ENCODE data around the gene DTNA.
"Not testable (repeated sequence)": the region's sequence is repeated elsewhere in the genome, so short reads cannot be mapped to it uniquely, and the experiment has no call there.

Gene DTNA

DNA sequence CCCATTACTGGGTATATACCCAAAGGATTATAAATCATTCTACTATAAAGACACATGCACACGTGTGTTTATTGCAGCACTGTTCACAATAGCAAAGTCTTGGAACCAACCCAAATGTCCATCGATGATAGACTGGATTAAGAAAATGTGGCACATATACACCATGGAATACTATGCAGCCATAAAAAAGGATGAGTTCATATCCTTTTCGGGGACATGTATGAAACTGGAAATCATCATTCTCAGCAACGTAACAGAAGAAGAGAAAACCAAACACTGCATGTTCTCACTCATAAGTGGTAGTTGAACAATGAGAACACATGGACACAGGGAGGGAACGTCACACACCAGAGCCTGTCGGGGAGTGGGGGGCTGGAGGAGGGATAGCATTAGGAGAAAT lies 15.6 kb downstream of the DTNA start:
- not testable (repeated sequence) for DNase-seq (ENCODE audit: low spot score)

GRCh38 chr18:34726286-34727004 lies 16.3 kb downstream of the DTNA start:
- DNase-seq (ENCODE audit: low spot score) = no peak

- peak; percentile 19 for DNase-seq (ENCODE audit: low spot score)
Measured at GRCh38 chr18:34729264-34729663, 19.2 kb downstream of the DTNA start.

DNA sequence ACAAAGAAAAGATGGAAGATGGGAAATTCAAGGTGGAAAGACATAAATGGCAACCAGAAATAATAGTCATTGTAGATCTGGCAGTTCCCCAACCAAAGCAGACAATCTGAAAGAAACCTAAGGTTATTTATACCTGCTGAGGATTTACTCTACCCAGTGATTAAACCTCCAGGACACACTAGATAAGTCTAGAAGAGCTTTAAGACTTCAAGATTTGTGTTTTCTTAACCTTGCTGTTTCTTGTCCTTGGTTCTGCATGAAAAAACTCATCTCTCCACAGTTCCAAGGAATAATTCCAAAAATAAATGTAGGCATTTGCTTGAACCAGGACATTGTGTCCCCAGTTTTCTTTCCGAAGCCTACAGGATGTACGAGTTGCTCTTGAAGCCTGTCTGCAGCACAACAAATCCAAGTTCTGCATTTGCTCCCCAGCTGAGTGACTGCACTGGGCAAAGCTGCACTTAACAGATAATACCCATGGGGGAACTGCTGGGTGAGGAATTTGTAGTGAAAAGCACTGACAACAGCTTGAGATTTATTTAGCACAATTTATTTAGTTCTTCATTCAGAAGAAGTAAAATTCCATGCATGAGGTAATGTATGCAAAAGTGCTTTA lies 19.8 kb downstream of the DTNA start:
- no peak for DNase-seq (ENCODE audit: low spot score)

- no peak for DNase-seq (ENCODE audit: low spot score)
Measured at GRCh38 chr18:34730774-34731173, 20.7 kb downstream of the DTNA start.

DNA sequence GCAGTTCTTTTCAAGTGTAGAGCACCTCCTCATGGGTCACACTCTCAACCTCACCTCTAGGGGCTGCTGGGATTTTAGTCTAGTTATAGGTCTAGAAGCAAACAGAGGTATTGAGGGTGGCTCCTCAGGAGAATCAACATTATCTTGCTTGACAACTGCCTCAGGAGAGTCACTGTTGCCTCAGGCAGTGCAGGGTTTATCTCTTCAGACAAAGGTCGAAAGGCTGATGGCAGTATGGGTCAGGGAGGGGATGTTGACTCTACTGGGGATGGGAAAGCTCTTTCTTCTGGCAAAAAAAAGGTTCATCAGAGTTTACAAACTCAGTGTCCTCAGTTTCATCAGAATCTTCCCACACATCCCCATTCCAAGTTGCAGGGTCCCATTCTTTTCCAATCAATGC lies 24.0 kb downstream of the DTNA start:
- no peak for DNase-seq (ENCODE audit: low spot score)

DNA sequence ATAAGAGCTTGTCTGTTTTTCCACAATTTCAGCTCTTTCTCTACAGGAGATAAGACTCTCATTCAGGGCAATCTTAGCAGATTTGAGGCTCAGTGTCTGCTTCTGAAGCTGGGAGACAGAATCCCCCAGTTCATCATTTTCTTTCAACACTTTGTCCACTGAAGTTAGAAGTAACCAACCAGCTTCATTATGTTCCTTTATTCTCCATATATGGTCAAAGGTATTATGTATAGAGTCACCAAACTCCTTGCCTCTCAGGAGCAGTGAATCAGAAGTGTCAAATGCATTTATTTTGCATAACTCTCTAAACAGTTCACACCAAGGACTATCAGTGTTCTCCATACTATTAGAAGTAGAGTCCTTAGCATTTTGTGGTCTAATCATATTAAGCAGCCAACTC lies 24.4 kb downstream of the DTNA start:
- not testable (repeated sequence) for DNase-seq (ENCODE audit: low spot score)

- peak; percentile 17 for DNase-seq (ENCODE audit: low spot score)
Measured at GRCh38 chr18:34738175-34738894, 28.2 kb downstream of the DTNA start.

- no peak for DNase-seq (ENCODE audit: low spot score)
Measured at GRCh38 chr18:34740101-34740500, 30.0 kb downstream of the DTNA start.

DNA sequence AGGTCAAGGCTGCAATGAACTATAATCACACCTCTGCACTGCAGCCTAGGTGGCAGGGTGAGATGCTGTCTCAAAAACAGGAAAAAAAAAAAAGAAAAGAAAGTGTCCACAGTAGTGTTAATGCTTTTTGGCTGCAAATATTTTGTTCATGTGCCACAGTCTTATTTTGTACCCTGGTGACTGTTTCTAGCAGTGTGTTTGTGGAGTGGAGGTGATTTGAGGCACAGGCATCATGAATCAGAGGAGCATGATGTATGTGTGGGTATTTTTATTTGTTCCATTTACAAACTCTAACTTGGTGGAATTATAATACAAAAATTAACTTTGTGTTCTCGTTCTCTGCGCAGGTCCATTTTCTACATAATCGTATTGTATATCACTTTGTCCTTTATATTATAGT lies 30.6 kb downstream of the DTNA start:
- DNase-seq (ENCODE audit: low spot score) = no peak

DNA sequence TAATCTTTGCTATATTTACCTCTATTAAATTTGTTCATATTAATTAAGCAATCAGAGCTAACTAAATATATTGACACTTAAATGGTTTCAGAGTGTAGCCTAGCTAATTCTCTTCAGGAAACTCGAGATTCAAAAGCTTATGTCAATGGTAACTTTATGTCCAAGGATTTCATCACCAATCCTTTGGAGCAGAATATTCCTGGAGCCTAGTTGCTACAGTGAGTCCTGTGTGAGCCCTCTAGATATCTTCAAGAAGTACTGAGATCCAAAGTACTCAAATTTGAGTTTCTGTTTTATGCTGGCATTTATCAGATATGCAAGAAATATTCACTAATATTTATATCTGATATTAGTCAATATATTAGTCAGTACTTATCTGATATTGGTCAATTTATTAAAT lies 31.3 kb downstream of the DTNA start:
- DNase-seq (ENCODE audit: low spot score) = no peak

- DNase-seq (ENCODE audit: low spot score) = no peak
Measured at GRCh38 chr18:34742891-34743341, 32.8 kb downstream of the DTNA start.

DNA sequence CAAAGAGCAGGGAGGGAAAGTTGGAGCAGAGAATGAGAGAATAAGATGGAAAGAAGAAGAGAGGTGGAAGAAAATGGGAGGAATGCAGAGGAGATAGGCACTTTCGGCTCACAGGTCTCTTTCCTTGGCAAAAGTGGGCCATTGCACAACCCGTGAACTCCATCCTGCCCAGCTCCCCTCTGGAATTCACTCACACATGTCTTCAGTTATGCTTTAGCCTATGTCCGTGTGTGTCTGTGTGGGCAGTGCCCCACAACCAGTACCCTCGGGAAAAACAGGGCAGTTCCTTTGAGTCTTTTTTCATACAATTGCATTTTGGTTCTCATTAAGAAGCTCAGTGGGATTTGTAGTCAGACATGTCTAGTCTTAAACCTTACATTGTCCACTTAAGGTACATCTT lies 34.5 kb downstream of the DTNA start:
- no peak for DNase-seq (ENCODE audit: low spot score)

DNA sequence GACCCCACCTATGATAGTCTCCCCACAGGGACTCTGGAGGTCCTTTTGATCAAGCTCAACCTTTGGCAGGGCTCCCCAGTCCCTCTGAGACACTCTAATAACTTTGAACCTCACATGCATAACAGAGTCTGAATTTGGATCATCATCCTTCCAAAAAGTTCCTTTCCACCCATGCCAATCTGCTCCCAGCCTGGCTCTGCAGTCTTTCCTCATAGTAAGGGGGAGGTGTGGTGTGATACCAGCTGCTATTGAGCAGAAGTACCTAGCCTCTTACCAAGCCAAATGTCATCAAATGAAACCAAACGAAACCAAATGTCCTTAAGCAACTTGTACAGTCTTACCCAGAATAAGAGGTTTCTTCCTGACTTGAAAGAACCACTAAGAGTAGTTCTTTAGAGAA lies 36.5 kb downstream of the DTNA start:
- DNase-seq (ENCODE audit: low spot score) = no peak

GRCh38 chr18:34749721-34750120 lies 39.6 kb downstream of the DTNA start:
- no peak for DNase-seq (ENCODE audit: low spot score)

- no peak for DNase-seq (ENCODE audit: low spot score)
Measured at GRCh38 chr18:34752056-34752455, 42.0 kb downstream of the DTNA start.

DNA sequence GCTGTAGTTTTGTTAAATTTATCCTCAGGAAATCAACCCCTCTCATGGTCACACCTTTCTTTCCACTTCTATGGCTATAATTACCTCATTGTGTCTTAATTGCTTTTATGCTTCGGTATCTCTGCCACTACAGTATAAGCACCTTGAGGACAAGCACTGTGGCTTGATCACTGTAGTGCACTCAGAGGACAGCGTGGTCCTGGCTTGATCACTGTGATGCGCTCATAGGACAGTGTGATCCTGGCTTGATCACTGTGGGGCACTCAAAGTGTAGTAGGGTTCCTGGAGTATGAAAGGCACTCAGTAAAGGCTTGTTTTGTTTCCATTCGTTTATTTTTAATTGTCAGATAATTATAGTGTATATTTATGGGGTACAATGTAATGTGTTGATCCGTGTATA lies 44.2 kb downstream of the DTNA start:
- DNase-seq (ENCODE audit: low spot score) = no peak

- DNase-seq (ENCODE audit: low spot score) = no peak
Measured at GRCh38 chr18:34757666-34758065, 47.6 kb downstream of the DTNA start.

- no peak for DNase-seq (ENCODE audit: low spot score)
Measured at GRCh38 chr18:34758378-34758948, 48.4 kb downstream of the DTNA start.

- DNase-seq (ENCODE audit: low spot score) = no peak
Measured at GRCh38 chr18:34760444-34760843, 50.3 kb downstream of the DTNA start.

GRCh38 chr18:34764451-34764850 lies 54.4 kb downstream of the DTNA start:
- DNase-seq (ENCODE audit: low spot score) = no peak

- DNase-seq (ENCODE audit: low spot score) = peak; percentile 29
Measured at GRCh38 chr18:34767601-34768027, 57.5 kb downstream of the DTNA start.

DNA sequence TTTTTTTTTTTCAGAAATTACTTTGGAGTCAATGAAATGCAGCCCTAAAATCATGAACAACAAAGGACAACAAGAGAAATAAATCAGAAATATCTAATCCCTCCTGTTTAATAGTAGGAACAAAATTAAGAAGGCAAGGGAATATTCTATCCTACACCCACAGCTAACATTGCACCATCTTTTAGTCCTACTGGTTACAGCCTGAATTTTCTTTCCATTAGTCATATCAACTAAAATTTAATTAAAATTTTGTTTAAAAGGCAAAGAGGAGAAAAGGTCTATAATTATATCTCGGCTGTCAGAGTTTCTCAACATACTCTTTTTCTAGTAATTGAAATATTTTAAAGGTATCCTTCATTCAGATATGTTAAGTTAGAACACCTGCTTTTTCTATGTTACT lies 61.9 kb downstream of the DTNA start:
- no peak for DNase-seq (ENCODE audit: low spot score)

All from AG08396 (cell line).